GM21723 (cell line): ENCODE data around the gene PPP2R2D.

Experiments
- ATAC-seq: cut with Tn5 transposase; IDR thresholded peaks from one replicate; pipeline ENCODE4 v1.9.1; 2021; ENCODE audit warnings: mild to moderate bottlenecking, moderate library complexity; ENCODE audit not compliant: unreplicated experiment

The PPP2R2D gene

DNA sequence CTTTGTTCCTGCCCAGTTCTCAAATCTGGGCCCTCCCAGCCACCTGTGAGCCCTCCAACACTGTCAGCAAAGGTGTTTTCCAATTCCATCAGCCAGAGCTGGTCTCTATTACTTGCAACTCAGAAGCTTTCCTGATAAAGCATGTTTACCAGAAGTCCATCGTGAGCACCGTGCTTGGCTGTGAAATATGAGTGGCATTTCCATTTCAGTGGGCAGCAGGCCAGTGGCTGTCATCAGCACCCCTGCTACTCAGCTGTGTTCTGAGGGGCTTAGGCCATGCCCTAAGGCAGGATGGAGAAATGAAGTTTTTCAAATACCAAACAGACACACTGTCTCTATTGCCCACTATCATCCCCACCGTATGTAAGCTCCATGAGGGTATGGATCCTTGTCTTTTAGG is 93.6 kb downstream of the PPP2R2D start:
- ATAC-seq: no peak

DNA sequence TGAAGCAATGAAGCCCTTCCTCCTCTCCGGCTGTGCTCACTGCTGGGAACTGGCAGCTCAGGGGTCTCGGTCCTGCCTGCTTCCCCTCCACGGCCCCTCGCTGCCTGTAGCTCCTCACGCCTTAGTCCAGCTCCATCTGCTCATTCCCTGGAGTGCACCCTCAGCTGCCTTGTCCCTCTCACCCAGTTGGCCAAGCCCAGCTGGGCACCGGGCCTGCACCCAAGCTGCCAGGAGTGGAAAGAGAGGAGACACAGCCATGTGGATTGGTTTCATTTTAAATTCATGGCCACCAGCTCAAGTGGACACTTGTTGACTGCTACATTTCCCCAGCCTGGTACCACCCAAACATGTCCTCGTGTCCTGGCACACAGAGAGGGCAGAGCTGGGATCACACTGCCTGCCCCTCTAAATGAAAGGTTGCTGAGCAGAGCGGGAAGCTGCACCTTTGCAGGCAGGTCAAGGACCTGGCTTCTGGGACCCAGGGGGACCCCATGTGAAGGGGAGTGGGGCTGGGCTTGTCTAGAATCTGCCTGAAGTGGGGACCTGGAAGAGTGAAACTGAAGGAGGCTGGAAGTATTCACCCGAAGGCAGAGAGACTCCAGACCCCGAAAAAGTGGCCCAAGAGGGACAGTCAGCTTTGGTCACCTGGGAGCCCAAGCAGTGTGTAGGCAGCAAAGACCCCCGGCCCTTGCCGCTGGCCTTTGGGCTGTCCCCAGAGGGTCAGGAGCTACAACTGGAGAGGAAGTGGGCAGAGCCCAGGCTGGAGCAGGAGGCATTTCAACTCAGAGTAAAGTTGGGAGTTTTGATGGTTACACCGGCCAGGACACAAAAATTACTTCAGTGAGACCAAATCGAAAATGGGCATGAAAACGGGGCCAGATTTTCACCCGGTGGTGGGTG is 95.9 kb downstream of the PPP2R2D start:
- ATAC-seq: no peak

DNA sequence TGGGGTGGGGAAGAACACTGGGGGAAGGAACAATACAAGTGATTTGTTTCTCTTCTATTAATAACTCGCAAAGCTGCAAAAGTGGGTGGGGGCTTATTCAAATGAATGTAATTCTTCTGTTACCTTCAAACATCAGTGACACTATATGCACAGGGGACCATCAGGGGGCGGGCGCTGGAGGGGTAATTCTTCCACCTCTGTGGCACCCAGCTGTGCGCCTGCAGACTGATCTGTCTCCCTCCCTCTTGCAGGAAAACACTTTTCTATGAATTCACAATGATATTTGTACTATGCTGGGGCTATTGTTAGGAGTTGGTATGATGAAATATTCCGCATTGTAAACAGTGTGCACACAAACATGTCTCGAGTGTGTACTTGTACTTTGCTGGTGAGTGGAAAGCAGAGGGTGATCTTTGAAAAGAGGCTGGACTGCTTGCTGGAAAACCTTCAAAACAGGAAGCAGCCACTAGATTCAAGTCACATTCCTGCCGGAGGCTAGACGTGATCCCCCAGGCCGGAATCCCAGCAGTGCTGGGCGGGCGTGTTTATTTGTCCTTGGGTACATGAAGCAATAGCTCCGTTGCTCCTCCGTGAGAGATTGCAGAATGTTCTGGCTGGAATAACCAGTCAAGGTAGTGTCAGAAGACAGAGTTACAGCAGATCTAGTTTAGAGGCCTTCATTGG is 96.7 kb downstream of the PPP2R2D start:
- no peak for ATAC-seq

DNA sequence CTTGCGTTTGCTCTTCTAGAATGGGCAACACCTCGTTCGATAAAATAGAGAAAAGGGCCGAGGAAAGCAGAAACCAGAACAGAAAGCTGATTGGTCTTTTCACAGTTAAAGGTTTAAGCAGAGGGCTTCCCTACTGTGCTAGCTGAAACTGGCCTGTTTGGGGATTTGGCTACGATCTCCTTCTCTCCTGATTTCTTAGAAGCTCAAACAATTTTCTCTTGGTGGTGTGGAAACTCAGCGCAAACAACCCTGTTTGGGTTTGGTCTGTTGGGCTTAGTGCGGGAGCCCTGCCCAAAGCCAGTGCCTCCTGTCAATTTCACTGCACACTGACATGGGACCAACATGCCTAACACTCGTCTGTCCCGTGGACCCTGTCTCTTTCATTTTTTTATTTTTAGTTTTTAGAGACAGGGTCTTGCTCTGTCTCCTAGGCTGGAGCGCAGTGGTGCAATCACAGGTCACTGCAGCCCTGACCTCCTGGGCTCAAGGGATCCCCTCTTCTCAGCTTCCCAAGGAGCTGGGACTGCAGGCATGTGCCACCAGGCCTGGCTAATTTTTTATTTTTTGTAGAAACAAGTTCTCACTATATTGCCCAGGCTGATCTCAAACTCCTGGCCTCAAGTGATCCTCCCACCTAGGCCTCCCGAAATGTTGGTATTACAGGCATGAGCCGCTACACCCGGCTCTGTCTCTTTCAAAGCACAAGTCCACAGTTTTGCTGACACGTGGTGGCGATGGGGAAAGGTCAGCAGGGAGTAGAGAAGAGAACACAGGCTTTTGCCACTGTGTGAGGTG is 97.4 kb downstream of the PPP2R2D start:
- no peak for ATAC-seq

DNA sequence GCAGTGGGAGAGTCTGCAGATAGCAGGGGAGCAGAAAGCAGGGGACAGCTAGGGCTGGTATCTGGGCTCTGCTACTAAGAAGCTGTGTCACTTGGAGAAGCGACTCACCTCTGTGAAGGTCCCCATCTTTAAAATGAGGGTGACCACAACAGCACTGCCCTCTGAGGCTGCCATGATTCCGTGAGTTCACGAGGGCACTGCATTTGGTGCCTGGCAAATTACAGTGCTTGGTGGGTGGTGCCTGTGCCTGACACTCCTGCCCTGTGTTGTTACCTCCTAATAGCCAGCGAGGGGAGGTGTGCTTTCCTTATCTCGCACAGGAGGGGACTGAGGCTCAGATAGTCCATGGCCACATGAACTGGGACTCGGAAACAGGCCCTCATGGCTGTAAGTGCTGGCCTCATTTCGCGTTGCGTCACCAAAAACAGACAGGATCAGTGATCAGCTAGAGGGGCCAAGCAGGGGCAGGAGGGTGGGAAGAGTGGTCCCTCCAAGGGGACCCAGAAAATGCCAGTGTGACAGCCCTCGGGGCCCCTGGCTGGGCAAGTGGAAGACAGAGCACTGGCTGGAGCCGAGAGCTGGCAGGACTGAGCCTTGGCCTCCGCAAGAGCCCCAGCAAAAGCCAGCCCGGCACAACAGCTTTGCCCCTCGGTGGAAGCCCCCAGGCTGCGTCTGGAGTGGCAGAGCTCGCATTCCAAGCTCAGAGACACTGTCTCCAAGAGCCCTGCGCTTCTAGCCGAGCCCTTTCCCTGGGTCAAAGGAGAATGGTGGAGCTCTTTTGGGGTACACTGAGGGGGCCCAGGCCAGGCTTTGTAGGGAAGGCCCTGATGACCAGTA is 98.3 kb downstream of the PPP2R2D start:
- ATAC-seq: no peak

DNA sequence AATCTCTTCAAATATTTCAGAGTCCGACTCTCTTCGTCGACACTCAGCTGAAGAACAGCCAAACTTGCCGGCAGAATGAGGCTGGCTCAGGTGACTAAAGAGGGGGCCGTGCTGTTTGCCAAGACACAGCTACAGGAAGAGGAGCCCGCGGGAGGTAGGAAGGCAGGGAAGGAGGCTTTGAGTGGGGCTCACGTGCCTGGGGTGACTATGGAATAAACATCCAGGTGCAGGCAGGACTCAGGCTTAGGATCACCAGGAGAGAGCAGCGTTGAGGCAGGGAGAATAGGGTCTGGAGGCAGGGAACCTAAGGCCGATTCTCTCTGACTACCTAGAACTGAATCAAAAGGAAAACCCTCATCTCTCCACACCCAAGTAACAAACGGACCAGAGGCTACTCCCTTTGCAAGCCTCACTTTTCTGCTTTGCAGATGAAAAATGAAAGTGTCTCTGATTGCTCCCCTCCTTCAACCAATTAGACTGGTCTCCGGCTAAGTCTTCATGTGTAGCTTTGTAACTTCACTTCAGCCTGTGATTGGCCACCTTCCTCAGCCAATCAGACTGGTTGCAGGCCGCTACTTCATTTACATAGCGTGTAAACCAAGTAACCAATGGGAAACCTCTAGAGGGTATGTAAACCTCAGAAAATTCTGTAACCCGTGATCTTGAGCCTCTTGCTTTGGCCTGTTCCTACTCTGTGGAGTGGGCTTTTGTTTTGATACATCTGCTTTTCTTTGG is 100.6 kb downstream of the PPP2R2D start:
- no peak for ATAC-seq

DNA sequence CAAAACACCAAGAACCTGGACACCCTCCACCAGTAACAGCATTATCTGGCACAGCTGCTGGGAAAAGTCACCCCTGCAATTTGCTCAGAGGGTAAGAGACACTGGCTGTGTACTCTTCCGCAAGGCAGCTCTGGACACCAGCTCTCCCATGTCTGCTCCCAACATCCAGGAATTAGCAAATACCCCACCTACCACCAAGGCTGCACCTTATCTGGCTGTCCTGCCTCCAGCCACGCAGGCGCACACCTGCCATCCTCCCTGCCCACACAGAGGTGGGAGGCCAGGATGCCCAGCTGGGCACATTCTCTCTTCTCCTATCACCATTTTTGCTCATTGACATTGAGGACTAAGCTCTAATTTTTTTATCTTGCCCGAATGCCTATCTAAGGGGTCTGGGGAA is 101.2 kb downstream of the PPP2R2D start:
- no peak for ATAC-seq

DNA sequence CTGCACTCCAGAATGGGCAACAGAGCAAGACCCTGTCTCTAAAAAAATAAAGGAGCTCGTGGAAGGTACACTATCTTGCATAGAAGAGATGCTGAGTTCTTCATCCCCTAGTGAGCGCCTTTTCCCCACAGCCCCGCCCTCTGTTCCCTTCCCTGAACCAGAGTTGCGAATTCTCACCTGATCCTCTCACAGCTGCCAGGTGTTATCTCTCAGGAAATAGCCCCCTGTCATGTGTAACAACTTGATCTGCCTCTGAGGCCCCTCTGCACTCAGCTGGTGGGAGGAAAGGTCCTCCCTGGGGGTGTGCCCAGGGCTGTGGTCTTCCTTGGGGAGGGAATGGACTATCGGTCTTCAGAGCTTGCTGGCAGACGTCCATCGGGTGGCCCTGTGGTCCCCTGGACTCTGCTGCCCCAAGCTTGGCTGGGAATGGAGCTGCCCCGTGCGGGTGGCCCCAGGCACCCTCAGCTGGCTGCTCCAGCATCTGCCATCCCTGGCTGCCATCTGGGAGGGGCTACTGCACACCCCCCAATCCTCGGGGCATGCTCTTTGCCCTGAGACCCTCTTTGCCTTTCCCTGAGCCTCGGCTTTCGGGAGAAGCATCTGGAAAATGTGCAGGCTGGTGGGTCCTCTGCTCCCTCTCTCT is 102.6 kb downstream of the PPP2R2D start:
- ATAC-seq: no peak

DNA sequence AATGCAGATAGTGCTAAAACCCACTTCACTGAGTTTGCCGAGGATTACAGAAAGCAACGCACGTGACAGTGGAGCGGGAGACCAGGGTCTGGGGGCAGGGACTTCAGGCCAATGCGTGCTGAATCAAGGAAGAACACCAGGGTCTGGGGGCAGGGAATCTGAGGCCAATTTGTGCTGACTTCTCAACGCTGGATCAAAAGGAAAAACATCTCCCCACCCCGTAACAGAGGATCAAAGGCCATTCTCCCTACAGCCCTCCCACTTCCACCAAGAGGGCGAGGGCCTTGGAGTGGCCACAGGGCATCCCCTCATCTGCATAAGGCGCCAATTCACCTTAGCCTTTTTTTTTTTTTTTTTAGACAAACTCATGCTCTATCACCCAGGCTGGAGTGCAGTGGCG is 103.2 kb downstream of the PPP2R2D start:
- ATAC-seq: no peak

DNA sequence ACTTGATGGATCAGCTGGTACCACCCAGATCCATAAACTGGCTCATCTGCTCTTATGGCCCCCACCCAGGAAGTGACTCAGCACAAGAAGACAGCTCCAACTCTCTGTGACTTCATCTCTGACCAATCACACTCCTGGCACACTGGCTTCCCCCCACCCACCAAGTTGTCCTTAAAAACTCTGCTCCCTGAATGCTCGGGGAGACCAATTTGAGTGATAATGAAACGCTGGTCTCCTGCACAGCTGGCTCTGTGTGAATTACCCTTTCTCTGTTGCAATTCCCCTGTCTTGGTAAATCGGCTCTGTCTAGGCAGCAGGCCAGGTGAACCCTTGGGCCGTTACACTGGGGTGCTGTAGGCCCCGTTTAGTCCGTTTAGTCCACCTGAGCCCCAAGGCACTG is 104.3 kb downstream of the PPP2R2D start:
- ATAC-seq: no peak

DNA sequence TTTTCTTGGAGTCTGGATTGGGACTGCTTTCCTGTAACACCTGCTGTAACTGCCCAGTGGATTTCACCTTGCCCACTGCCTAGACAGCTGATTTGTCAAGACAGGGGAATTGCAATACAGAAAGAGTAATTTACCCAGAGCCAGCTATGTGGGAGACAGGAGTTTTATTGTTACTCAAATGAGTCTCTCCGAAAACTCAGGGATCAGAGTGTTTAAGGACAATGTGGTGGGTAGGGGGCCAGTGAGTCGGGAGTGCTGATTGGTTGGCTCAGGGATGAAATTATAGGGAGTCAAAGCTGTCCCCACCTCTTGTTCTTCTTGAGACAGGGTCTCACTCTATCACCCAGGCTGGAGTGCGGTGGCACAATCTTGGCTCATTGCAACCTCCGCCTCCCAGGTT is 106.2 kb downstream of the PPP2R2D start:
- no peak for ATAC-seq

DNA sequence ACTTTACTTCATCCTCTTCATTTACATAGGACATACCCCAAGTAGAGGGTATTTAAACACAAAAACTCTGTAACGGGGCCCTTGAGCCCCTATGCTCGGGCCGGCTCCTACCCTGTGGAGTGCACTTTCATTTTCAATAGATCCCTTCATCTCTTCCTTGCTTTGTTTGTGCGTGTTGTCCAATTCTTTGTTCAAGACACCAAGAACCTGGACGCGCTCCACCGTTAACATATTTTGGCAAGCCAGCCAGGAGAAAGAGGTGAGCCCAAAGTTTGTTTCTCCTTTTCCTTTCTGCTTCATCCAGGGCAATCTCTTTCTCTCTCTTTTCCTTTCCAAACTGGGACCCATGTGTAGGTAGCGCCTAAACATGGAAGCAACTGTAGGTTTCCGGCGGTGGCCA is 106.9 kb downstream of the PPP2R2D start:
- ATAC-seq: no peak
